ENCODE data around the gene VWA3B. TPM values are rescaled to one million over a fixed set of nuclear protein-coding genes. Genes with fewer than 3 reads are reported as not detected.
"Not testable (repeated sequence)": the region's sequence is repeated elsewhere in the genome, so short reads cannot be mapped to it uniquely, and the experiment has no call there.

Gene VWA3B
- total RNA-seq, 1 experiment from 2014 or later, result not detected

DNA sequence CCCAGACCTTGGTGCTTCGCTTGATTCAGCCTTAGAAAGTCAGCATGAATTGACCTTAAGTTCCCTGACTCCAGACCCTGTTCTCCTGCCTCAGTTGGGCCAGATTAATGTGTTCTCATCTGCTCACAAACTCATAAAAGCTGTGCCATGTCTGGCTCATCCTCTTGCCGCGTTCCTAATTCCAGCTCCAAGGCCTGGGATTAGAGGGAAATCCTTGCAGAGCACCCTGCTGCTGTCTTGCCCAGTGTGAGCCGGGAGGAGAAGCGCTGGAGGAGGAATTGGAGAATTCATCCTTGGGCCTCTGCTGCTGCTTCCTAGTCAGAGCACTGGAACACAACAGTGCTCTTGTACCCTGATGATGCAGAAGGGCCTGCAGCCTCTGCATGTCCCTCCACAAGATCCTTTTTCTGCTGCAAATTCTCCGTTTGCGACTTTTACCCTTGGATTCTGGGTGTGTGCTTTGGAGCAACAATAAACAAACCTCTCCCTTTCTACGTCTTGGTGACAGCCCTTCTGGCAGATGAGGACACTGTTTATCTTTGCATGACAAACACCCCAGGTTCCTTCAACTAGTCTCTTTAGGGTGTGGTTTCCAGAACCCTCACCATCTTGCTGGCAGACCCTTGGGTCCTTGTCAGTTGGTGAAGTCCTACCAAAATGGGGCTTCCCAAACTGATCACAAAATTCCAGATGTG, 212.4 kb downstream of the VWA3B start:
- Histone ChIP-seq H3K4me3 (ENCODE audit: low read depth, low read length, poor library complexity, severe bottlenecking) (no peak overlapping the region), H3K27me3 (replicated peaks; ENCODE audit: insufficient read depth, low read depth, low read length, poor library complexity) (peaks cover 73% of the 10 kb centered on the region), H3K4me1 (ENCODE audit: insufficient read depth, low read length, poor library complexity, severe bottlenecking) (no peaks in the 10 kb centered on the region), H3K9me3 (ENCODE audit: low read depth, low read length, poor library complexity, severe bottlenecking) (no peaks in the 10 kb centered on the region), H3K36me3 (ENCODE audit: insufficient read depth, low read length, poor library complexity, severe bottlenecking) (no peaks in the 10 kb centered on the region), H3K27ac (ENCODE audit: low read depth, low read length, poor library complexity, severe bottlenecking) (no peak overlapping the region)
- intact Hi-C loops (cut with micrococcal nuclease; ENCODE audit: unreplicated experiment), result no loop called here
- no TSS peak for BruUV-seq (replicated peaks)
- no peak for DNase-seq (ENCODE audit: low spot score)
- ChIA-PET POLR2A (ENCODE audit: low non-redundant PET) (no interaction called here), CTCF (no interaction called here)
- no peak for TF ChIP-seq EZH2 (IDR thresholded peaks at IDR 0.05; ENCODE audit: borderline replicate concordance, low read depth, low read length, poor library complexity, severe bottlenecking)
- no peak for TF ChIP-seq CTCF (conservative IDR thresholded peaks at IDR 0.05; ENCODE audit: low read depth, low read length)

GRCh38 chr2:98300141-98300874, 213.3 kb downstream of the VWA3B start:
- Histone ChIP-seq H3K36me3 (ENCODE audit: insufficient read depth, low read length, poor library complexity, severe bottlenecking) (no peaks in the 10 kb centered on the region), H3K27me3 (replicated peaks; ENCODE audit: insufficient read depth, low read depth, low read length, poor library complexity) (peaks cover 69% of the 10 kb centered on the region), H3K9me3 (ENCODE audit: low read depth, low read length, poor library complexity, severe bottlenecking) (no peaks in the 10 kb centered on the region), H3K4me1 (ENCODE audit: insufficient read depth, low read length, poor library complexity, severe bottlenecking) (no peaks in the 10 kb centered on the region), H3K4me3 (ENCODE audit: low read depth, low read length, poor library complexity, severe bottlenecking) (no peak overlapping the region), H3K27ac (ENCODE audit: low read depth, low read length, poor library complexity, severe bottlenecking) (no peak overlapping the region)
- POLR2A ChIA-PET (ENCODE audit: low non-redundant PET), result no interaction called here
- BruUV-seq (replicated peaks), result no TSS peak
- intact Hi-C loops (cut with micrococcal nuclease; ENCODE audit: unreplicated experiment), result no loop called here
- CTCF ChIA-PET, result no interaction called here
- TF ChIP-seq CTCF (conservative IDR thresholded peaks at IDR 0.05; ENCODE audit: low read depth, low read length), result no peak
- no peak for TF ChIP-seq EZH2 (IDR thresholded peaks at IDR 0.05; ENCODE audit: borderline replicate concordance, low read depth, low read length, poor library complexity, severe bottlenecking)
- no peak for DNase-seq (ENCODE audit: low spot score)

DNA sequence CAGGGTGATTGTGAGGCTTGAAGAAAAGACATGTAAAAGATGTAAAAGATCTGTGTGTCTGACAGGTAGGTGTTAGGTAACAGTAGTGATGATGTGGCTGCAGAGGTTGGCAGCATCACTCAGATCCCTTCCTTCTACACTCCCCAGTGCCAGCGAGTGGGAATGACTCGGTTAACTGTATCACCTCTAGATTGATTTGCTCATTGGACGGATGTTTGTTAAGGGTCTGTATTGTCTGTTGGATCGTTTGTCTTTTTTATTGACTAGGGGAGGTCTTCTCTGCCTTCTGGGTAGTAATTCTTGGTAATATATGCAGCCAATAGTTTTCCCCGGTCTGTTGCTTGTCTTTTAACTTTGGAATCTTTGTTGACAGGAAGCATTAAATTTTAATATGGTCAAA, 214.5 kb downstream of the VWA3B start:
- Histone ChIP-seq H3K36me3 (ENCODE audit: insufficient read depth, low read length, poor library complexity, severe bottlenecking) (no peaks in the 10 kb centered on the region), H3K27ac (ENCODE audit: low read depth, low read length, poor library complexity, severe bottlenecking) (no peak overlapping the region), H3K9me3 (ENCODE audit: low read depth, low read length, poor library complexity, severe bottlenecking) (no peaks in the 10 kb centered on the region), H3K4me3 (ENCODE audit: low read depth, low read length, poor library complexity, severe bottlenecking) (no peak overlapping the region), H3K27me3 (replicated peaks; ENCODE audit: insufficient read depth, low read depth, low read length, poor library complexity) (peaks cover 68% of the 10 kb centered on the region), H3K4me1 (ENCODE audit: insufficient read depth, low read length, poor library complexity, severe bottlenecking) (no peaks in the 10 kb centered on the region)
- no peak for TF ChIP-seq EZH2 (IDR thresholded peaks at IDR 0.05; ENCODE audit: borderline replicate concordance, low read depth, low read length, poor library complexity, severe bottlenecking)
- TF ChIP-seq CTCF (conservative IDR thresholded peaks at IDR 0.05; ENCODE audit: low read depth, low read length), result no peak
- intact Hi-C loops (cut with micrococcal nuclease; ENCODE audit: unreplicated experiment), result no loop called here
- ChIA-PET POLR2A (ENCODE audit: low non-redundant PET) (no interaction called here), CTCF (no interaction called here)
- no TSS peak for BruUV-seq (replicated peaks)
- DNase-seq (ENCODE audit: low spot score), result no peak

GRCh38 chr2:98307131-98307696, 220.2 kb downstream of the VWA3B start:
- CTCF ChIA-PET; H3K36me3 ChIP-seq (ENCODE audit: insufficient read depth, low read length, poor library complexity, severe bottlenecking); BruUV-seq (replicated peaks): not testable (repeated sequence)

More at GRCh38 chr2:98307131-98307696, 220.2 kb downstream of the VWA3B start:
- H3K9me3 ChIP-seq (ENCODE audit: low read depth, low read length, poor library complexity, severe bottlenecking); H3K4me3 ChIP-seq (ENCODE audit: low read depth, low read length, poor library complexity, severe bottlenecking); POLR2A ChIA-PET (ENCODE audit: low non-redundant PET); intact Hi-C loops (cut with micrococcal nuclease; ENCODE audit: unreplicated experiment); H3K27ac ChIP-seq (ENCODE audit: low read depth, low read length, poor library complexity, severe bottlenecking); H3K4me1 ChIP-seq (ENCODE audit: insufficient read depth, low read length, poor library complexity, severe bottlenecking); DNase-seq (ENCODE audit: low spot score): not testable (repeated sequence)
- peaks cover 77% of the 10 kb centered on the region for H3K27me3 ChIP-seq (replicated peaks; ENCODE audit: insufficient read depth, low read depth, low read length, poor library complexity)

All from A673 (cell line).